BJ (cell line): Measurements from ENCODE around the gene C16orf89. TPM values are rescaled to one million over a fixed set of nuclear protein-coding genes. Genes with fewer than 3 reads are reported as not detected.

ENCODE experiments used
- CTCF ChIA-PET: fragments of 350-600 bp; formaldehyde crosslinking; extraction: SDS; loops from one replicate; lab custom pipeline; 2021; ENCODE audit warnings: antibody characterized with exemption, inconsistent platforms; lab: Yijun Ruan, JAX
- POLR2A ChIA-PET: fragments of 300-600 bp; sonication (Branson Sonifier 250); formaldehyde crosslinking; extraction: SDS; loops from one replicate; lab custom pipeline; 2021; ENCODE audit warnings: antibody characterized with exemption; lab: Charles Lee
- DNase-seq: peaks from one replicate; pipeline ENCODE4 v3.0.0-alpha.2; 2011; ENCODE audit warnings: low read depth
- H3K27me3 ChIP-seq: 2 replicates; pipeline ENCODE4 v1.6.0; 2011; ENCODE audit warnings: low read length; ENCODE audit not compliant: control insufficient read depth, insufficient read depth
- H3K36me3 ChIP-seq: 2 replicates; pipeline ENCODE4 v1.5.1; 2011; ENCODE audit warnings: low read length; ENCODE audit not compliant: control insufficient read depth, insufficient read depth
- H3K4me3 ChIP-seq: 2 replicates; pipeline ENCODE4 v1.5.1; 2011; ENCODE audit warnings: low read depth, mild to moderate bottlenecking, control low read depth, low read length
- polyA plus RNA-seq: library from polyadenylated mRNA; depleted of rRNA; stranded (reverse); fragments of >200 nt; gene quantifications from 2 replicates; pipeline ENCODE4 v1.2.3, GENCODE V29; 2011
- TF ChIP-seq, protein P1 (sequence below): IDR thresholded peaks from 2 replicates; pipeline ENCODE4 v1.5.1; 2011; ENCODE audit warnings: low read depth, mild to moderate bottlenecking, control low read depth, inconsistent platforms, low read length, moderate library complexity; ENCODE audit not compliant: insufficient read depth

Gene C16orf89
- polyA plus RNA-seq, 1 experiment = not detected

DNA sequence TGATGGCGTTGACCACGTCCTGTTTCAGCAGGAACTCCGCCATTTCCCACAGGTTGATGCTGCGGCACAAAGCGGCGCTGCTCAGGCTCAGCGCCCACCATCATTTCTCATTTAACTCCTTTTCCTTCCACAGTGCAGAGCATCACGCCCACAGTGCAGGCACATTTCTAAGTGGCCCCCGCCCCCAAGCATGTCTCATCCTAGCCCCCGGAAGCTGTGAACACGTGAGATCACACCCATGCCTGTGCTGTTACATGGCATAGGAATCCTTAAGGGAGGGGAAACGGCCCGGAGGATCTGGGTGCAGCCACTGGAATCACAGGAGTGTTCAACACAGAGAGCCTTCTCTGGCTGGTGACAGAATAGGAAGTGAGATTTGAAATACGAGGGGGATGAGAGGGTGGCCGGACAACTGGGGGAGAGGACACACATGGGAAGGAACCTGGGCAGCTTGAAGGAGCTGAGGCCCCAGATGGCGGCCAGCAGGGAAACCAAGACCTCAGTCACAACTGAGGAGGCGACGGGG, 36.7 kb downstream of the C16orf89 start:
- DNase-seq = no peak
- no peak overlapping the region for H3K4me3 ChIP-seq
- no peaks in the 10 kb centered on the region for H3K27me3 ChIP-seq
- ChIA-PET POLR2A (no interaction called here), CTCF (no interaction called here)
- TF ChIP-seq, protein P1, sequence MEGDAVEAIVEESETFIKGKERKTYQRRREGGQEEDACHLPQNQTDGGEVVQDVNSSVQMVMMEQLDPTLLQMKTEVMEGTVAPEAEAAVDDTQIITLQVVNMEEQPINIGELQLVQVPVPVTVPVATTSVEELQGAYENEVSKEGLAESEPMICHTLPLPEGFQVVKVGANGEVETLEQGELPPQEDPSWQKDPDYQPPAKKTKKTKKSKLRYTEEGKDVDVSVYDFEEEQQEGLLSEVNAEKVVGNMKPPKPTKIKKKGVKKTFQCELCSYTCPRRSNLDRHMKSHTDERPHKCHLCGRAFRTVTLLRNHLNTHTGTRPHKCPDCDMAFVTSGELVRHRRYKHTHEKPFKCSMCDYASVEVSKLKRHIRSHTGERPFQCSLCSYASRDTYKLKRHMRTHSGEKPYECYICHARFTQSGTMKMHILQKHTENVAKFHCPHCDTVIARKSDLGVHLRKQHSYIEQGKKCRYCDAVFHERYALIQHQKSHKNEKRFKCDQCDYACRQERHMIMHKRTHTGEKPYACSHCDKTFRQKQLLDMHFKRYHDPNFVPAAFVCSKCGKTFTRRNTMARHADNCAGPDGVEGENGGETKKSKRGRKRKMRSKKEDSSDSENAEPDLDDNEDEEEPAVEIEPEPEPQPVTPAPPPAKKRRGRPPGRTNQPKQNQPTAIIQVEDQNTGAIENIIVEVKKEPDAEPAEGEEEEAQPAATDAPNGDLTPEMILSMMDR = no peak
- H3K36me3 ChIP-seq = peaks cover 3% of the 10 kb centered on the region

DNA sequence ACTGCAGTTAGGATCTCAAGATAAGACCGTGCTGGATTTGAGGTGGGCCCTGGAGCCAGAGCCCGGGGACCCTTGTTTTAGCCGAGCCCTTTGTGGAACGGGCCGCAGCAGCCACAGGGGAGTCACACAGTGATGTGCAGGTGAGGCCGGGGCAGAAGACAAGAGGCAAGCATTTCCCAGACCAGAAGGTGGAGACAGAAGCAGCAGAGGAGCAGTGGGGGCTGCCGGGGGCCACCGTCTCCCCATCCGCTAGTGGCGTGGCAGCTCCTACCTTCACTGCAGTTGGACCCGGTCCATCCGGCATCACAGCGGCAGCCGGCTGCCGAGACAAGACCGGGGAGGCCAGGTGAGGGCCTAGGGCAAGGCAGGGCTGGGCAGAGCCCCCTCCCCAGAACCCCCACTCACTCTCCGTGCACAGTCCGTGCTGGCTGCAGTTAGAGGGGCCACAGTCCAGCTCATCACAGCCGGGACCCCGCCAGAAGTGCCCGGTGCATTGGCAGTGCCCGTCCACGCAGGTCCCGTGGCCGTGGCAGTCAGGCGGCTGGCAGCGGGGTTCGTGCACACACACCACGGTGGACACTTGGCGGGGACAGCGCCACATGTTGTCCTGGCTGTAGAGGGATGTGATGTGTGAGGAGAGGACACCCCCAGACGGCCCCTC, 38.1 kb downstream of the C16orf89 start:
- TF ChIP-seq, protein P1 = no peak
- ChIA-PET CTCF (no interaction called here), POLR2A (no interaction called here)
- Histone ChIP-seq H3K27me3 (no peaks in the 10 kb centered on the region), H3K36me3 (peaks cover 3% of the 10 kb centered on the region), H3K4me3 (no peak overlapping the region)
- no peak for DNase-seq

DNA sequence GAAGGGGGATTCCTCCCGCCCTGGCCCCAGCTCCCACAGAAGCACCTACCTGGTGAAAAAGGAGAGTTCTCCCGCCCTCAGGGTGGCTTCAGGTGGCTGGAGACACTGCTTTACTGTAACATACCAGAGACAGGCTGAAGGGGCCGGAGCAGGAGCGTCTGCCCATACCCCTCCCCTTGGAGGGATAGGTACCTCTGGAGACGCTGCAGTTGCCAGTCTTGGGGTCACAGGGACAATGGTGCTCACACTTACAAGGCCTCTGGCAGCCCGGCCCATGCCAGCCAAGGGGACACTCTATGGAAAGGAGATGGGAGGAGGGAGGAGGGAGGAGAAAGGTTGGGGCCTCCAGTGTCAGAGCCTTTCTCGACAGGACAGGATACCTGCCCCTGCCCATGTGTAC, 38.7 kb downstream of the C16orf89 start:
- no peaks in the 10 kb centered on the region for H3K27me3 ChIP-seq
- H3K4me3 ChIP-seq = no peak overlapping the region
- ChIA-PET CTCF (interaction anchor here (0.6 kb wide), 1 partner anchor 48 kb away, joined by 5 read pairs; no protein-coding TSS in a partner anchor), POLR2A (no interaction called here)
- TF ChIP-seq, protein P1 = no peak
- peaks cover 3% of the 10 kb centered on the region for H3K36me3 ChIP-seq
- DNase-seq = no peak

DNA sequence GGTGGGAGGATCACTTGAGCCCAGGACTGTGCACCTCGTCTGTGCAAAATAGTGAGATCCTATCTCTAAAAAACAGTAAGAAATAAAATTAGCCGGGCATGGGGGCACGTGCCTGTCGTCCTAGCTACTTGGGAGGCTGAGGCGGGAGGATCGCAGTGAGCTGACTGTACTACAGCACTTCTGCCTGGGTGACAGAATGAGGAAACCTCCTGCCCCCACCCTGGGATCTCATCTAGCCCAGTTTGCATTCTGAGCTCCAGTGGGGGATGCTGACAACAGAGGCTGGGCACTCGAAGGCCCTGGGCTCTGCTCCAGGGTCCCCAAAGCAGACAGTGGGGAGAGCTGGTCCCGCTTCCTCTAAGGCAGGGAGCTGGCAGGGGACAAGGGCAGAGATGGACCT, 39.1 kb downstream of the C16orf89 start:
- POLR2A ChIA-PET = no interaction called here
- CTCF ChIA-PET = interaction anchor here (0.6 kb wide), 1 partner anchor 48 kb away, joined by 5 read pairs; no protein-coding TSS in a partner anchor
- no peak for DNase-seq
- H3K4me3 ChIP-seq = no peak overlapping the region
- H3K36me3 ChIP-seq = peaks cover 3% of the 10 kb centered on the region
- no peaks in the 10 kb centered on the region for H3K27me3 ChIP-seq
- TF ChIP-seq, protein P1 = no peak

DNA sequence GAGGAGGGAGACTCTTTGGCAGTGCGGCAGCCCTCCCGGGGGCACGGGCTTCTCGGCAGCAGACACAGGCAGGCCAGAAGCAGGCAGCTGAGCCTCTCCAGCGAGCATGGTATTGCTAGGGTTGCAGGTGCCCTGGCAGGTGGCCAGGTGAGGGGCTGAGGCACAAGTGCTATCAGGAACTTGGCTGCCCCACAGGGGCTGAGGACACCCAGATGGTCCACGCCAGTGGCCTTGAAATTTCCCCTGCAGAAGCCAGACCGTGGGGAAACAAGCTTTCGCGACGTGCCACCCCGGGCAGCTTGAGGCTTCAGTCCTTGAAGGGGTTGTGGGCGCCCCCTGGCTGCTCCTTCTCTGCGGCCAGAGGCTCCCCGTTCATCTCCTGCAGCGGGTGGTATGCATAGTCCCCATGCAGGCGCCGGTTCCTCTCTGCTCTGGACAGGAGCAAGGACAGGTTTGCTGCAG, 40.6 kb downstream of the C16orf89 start:
- Histone ChIP-seq H3K36me3 (peaks cover 3% of the 10 kb centered on the region), H3K27me3 (no peaks in the 10 kb centered on the region), H3K4me3 (no peak overlapping the region)
- POLR2A ChIA-PET = no interaction called here
- no peak for DNase-seq
- CTCF ChIA-PET = no interaction called here
- TF ChIP-seq, protein P1 = peak; percentile 46
